IMR-90 (cell line): Measurements from ENCODE around the gene SIPA1. TPM values are rescaled to one million over a fixed set of nuclear protein-coding genes. Genes with fewer than 3 reads are reported as not detected.

ENCODE experiments used
- ATAC-seq: fragments of 200-7000 bp; cut with Tn5 transposase; 2 replicates; pipeline ENCODE4 v1.9.1; 2020; ENCODE audit warnings: low read depth, mild to moderate bottlenecking, moderate library complexity
- BruUV-seq: library from RNA; stranded (reverse); fragments of 400-500 nt; replicated peaks from 2 replicates; lab custom pipeline; 2021; lab: Mats Ljungman, UMichigan
- CTCF ChIA-PET: fragments of 300-600 bp; formaldehyde crosslinking; extraction: SDS; loops from one replicate; lab custom pipeline; 2021; ENCODE audit warnings: antibody characterized with exemption; lab: Yijun Ruan, JAX
- POLR2A ChIA-PET: fragments of 300-600 bp; sonication (Branson Sonifier 250); formaldehyde crosslinking; loops from one replicate; lab custom pipeline; 2022; ENCODE audit warnings: antibody characterized with exemption; ENCODE audit not compliant: unreplicated experiment; lab: Charles Lee
- DNase-seq: peaks from one replicate; pipeline ENCODE4 v3.0.0; 2013
- H2AFZ ChIP-seq: replicated peaks from 2 replicates; pipeline ENCODE3; 2013; ENCODE audit warnings: low read length, mild to moderate bottlenecking; ENCODE audit not compliant: poor library complexity
- H2AK5ac ChIP-seq: 2 replicates; pipeline ENCODE4 v1.6.1; 2013; ENCODE audit warnings: low read depth, low read length, inconsistent platforms
- H2AK9ac ChIP-seq: replicated peaks from 2 replicates; pipeline ENCODE3; 2013; ENCODE audit warnings: mild to moderate bottlenecking, low read depth, low read length, moderate library complexity; ENCODE audit not compliant: poor library complexity
- H2BK120ac ChIP-seq: 2 replicates; pipeline ENCODE4 v1.6.1; 2013; ENCODE audit warnings: low read depth, low read length, inconsistent platforms
- H2BK15ac ChIP-seq: 3 replicates; pipeline ENCODE4 v1.6.1; 2013; ENCODE audit warnings: low read depth, low read length, inconsistent platforms
- H2BK20ac ChIP-seq: 2 replicates; pipeline ENCODE4 v1.6.1; 2013; ENCODE audit warnings: low read depth, mild to moderate bottlenecking, inconsistent platforms, low read length, moderate library complexity
- H2BK5ac ChIP-seq: 2 replicates; pipeline ENCODE4 v1.6.1; 2013; ENCODE audit warnings: mild to moderate bottlenecking, low read depth, low read length, inconsistent platforms; ENCODE audit not compliant: poor library complexity, severe bottlenecking
- H3K14ac ChIP-seq: replicated peaks from 2 replicates; pipeline ENCODE4 v1.6.1; 2013; ENCODE audit warnings: low read depth, low read length, inconsistent platforms
- H3K18ac ChIP-seq: 2 replicates; pipeline ENCODE4 v1.6.1; 2013; ENCODE audit warnings: low read depth, low read length, control low read depth
- H3K23ac ChIP-seq: 2 replicates; pipeline ENCODE4 v1.6.1; 2013; ENCODE audit warnings: low read depth, low read length, inconsistent platforms
- H3K27ac ChIP-seq: 2 replicates; pipeline ENCODE4 v1.5.1; 2013; ENCODE audit warnings: mild to moderate bottlenecking, control low read depth, low read length; ENCODE audit not compliant: insufficient read depth
- H3K27me3 ChIP-seq: 2 replicates; pipeline ENCODE4 v1.6.1; 2013; ENCODE audit warnings: low read length; ENCODE audit not compliant: control insufficient read depth, insufficient read depth
- H3K36me3 ChIP-seq: 2 replicates; pipeline ENCODE4 v1.6.1; 2013; ENCODE audit warnings: low read length, mixed read lengths; ENCODE audit not compliant: control insufficient read depth, insufficient read depth
- H3K4ac ChIP-seq: 2 replicates; pipeline ENCODE4 v1.6.1; 2013; ENCODE audit warnings: low read depth, low read length, inconsistent platforms
- H3K4me1 ChIP-seq: 2 replicates; pipeline ENCODE4 v1.6.1; 2013; ENCODE audit warnings: low read length, mixed read lengths; ENCODE audit not compliant: control insufficient read depth, insufficient read depth
- H3K4me2 ChIP-seq: 2 replicates; pipeline ENCODE4 v1.6.1; 2013; ENCODE audit warnings: low read depth, mild to moderate bottlenecking, control low read depth, low read length, moderate library complexity
- H3K4me3 ChIP-seq: 2 replicates; pipeline ENCODE4 v1.5.1; 2013; ENCODE audit warnings: low read depth, mild to moderate bottlenecking, control low read depth, low read length, moderate library complexity; ENCODE audit not compliant: insufficient read depth
- H3K56ac ChIP-seq: 2 replicates; pipeline ENCODE4 v1.6.1; 2013; ENCODE audit warnings: low read length, inconsistent platforms; ENCODE audit not compliant: insufficient read depth; ENCODE audit errors: extremely low read depth
- H3K79me1 ChIP-seq, 2 experiments: 2 replicates each; pipeline ENCODE4 v1.6.1; 2013; ENCODE audit warnings: low read length in 2 of 2, inconsistent platforms in 1 of 2, low read depth in 1 of 2
- H3K9ac ChIP-seq: 2 replicates; pipeline ENCODE4 v1.6.1; 2013; ENCODE audit warnings: low read depth, low read length, control low read depth
- H3K9me1 ChIP-seq: 2 replicates; pipeline ENCODE4 v1.6.1; 2013; ENCODE audit warnings: low read length, inconsistent platforms; ENCODE audit not compliant: insufficient read depth
- H3K9me3 ChIP-seq: 2 replicates; pipeline ENCODE4 v1.6.1; 2013; ENCODE audit warnings: low read length; ENCODE audit not compliant: control insufficient read depth, insufficient read depth
- H4K20me1 ChIP-seq: 2 replicates; pipeline ENCODE4 v1.6.1; 2013; ENCODE audit warnings: low read length, inconsistent platforms; ENCODE audit not compliant: insufficient read depth
- H4K5ac ChIP-seq: 2 replicates; pipeline ENCODE4 v1.6.1; 2013; ENCODE audit warnings: mild to moderate bottlenecking, low read depth, low read length, control low read depth
- H4K8ac ChIP-seq, 2 experiments: 2 replicates each; pipeline ENCODE4 v1.6.1; 2013; ENCODE audit warnings: low read depth in 2 of 2, low read length in 2 of 2, control low read depth in 1 of 2, inconsistent platforms in 1 of 2
- H4K91ac ChIP-seq: 2 replicates; pipeline ENCODE4 v1.6.1; 2013; ENCODE audit warnings: low read depth, low read length, inconsistent platforms; ENCODE audit not compliant: insufficient read depth
- BHLHE40 ChIP-seq: fragments of 150-350 bp; IDR thresholded peaks from 2 replicates; pipeline ENCODE4 v1.6.1; 2016; ENCODE audit warnings: mild to moderate bottlenecking, low read depth, low read length
- CEBPB ChIP-seq: IDR thresholded peaks from 2 replicates; pipeline ENCODE4 v1.6.1; 2012; ENCODE audit warnings: low read depth, low read length, improper control_type of control experiment
- CHD1 ChIP-seq: IDR thresholded peaks from 2 replicates; pipeline ENCODE4 v1.6.1; 2012; ENCODE audit warnings: low read depth, low read length, improper control_type of control experiment
- CTCF ChIP-seq: conservative IDR thresholded peaks from 2 replicates; pipeline ENCODE4 v1.5.1; 2012; ENCODE audit warnings: mild to moderate bottlenecking, low read depth, low read length, improper control_type of control experiment
- ELK1 ChIP-seq: fragments of 150-350 bp; IDR thresholded peaks from 2 replicates; pipeline ENCODE4 v1.6.1; 2016; ENCODE audit warnings: low read depth, mild to moderate bottlenecking, low read length, moderate library complexity, borderline replicate concordance
- FOS ChIP-seq: fragments of 150-350 bp; IDR thresholded peaks from 2 replicates; pipeline ENCODE4 v1.6.1; 2016; ENCODE audit warnings: low read depth, low read length
- MAFK ChIP-seq: IDR thresholded peaks from 2 replicates; pipeline ENCODE4 v1.6.1; 2012; ENCODE audit warnings: low read depth, low read length, improper control_type of control experiment
- MAZ ChIP-seq: IDR thresholded peaks from 2 replicates; pipeline ENCODE4 v1.6.1; 2012; ENCODE audit warnings: low read depth, mild to moderate bottlenecking, low read length, improper control_type of control experiment, moderate library complexity, borderline replicate concordance
- MXI1 ChIP-seq: IDR thresholded peaks from 2 replicates; pipeline ENCODE4 v1.6.1; 2012; ENCODE audit warnings: low read depth, mild to moderate bottlenecking, low read length, moderate library complexity, borderline replicate concordance
- NFE2L2 ChIP-seq: fragments of 150-350 bp; IDR thresholded peaks from 2 replicates; pipeline ENCODE4 v1.6.1; 2016; ENCODE audit warnings: low read depth, mild to moderate bottlenecking, low read length
- POLR2A ChIP-seq: IDR thresholded peaks from 2 replicates; pipeline ENCODE4 v1.6.1; 2012; ENCODE audit warnings: mild to moderate bottlenecking, low read depth, low read length
- RAD21 ChIP-seq: IDR thresholded peaks from 2 replicates; pipeline ENCODE4 v1.6.1; 2012; ENCODE audit warnings: low read length, improper control_type of control experiment
- RCOR1 ChIP-seq: IDR thresholded peaks from 2 replicates; pipeline ENCODE4 v1.6.1; 2012; ENCODE audit warnings: mild to moderate bottlenecking, low read length, improper control_type of control experiment; ENCODE audit not compliant: insufficient replicate concordance
- RFX5 ChIP-seq: IDR thresholded peaks from 2 replicates; pipeline ENCODE4 v1.8.0; 2012; ENCODE audit warnings: low read depth, mild to moderate bottlenecking, low read length, moderate library complexity
- SMC3 ChIP-seq: fragments of 150-350 bp; IDR thresholded peaks from 2 replicates; pipeline ENCODE4 v1.6.1; 2016; ENCODE audit warnings: low read depth, mild to moderate bottlenecking, antibody characterized with exemption, low read length, moderate library complexity
- USF2 ChIP-seq: fragments of 150-350 bp; IDR thresholded peaks from 2 replicates; pipeline ENCODE4 v1.6.1; 2017; ENCODE audit warnings: mild to moderate bottlenecking, antibody characterized with exemption, low read length, low read depth
- WGBS, 2 experiments: methylation state at CpG; one replicate each; pipeline versions ENCODE4 v1.1.5 to v1.1.7; 2013; ENCODE audit warnings: missing lambda C conversion rate in 2 of 2; ENCODE audit not compliant: insufficient read length in 1 of 2; ENCODE audit errors: extremely low coverage in 2 of 2; 5-methylcytosine and 5-hydroxymethylcytosine counted together
- dilution Hi-C: fragments of 300-500 bp; cut with HindIII; formaldehyde crosslinking; loops from one replicate; pipeline ENCODE4 v1.14.3; 2018; ENCODE audit warnings: low sequenced_read_pairs; ENCODE audit not compliant: unreplicated experiment
- in situ Hi-C: fragments of 300-500 bp; cut with MboI; formaldehyde crosslinking; loops from 3 replicates; pipeline ENCODE4 v1.14.3; 2019; ENCODE audit warnings: low sequenced_read_pairs, inconsistent platforms, mixed read lengths
- intact Hi-C: fragments of 100-400 bp; cut with micrococcal nuclease; formaldehyde crosslinking; loops from 2 replicates; pipeline ENCODE4 v1.10.0; 2022
- polyA plus RNA-seq, 3 experiments: library from polyadenylated mRNA; depleted of rRNA; stranded (reverse); fragments of >200 nt; gene quantifications; 2 replicates each; pipeline ENCODE4 v1.2.3, GENCODE V29; 2012; ENCODE audit warnings: low replicate concordance in 1 of 3
- total RNA-seq: library from RNA; depleted of rRNA; stranded (reverse); fragments of >200 nt; gene quantifications from 2 replicates; pipeline ENCODE4 v1.2.3, GENCODE V29; 2012

SIPA1 gene
- total and polyA plus RNA-seq, 2 of the 4 experiments (the other 2 are of a cell fraction): 10.6 to 39.7 TPM

- no peaks in the 10 kb centered on the region for H3K27me3 ChIP-seq
- no peak overlapping the region for H2BK20ac ChIP-seq
- H4K20me1 ChIP-seq: peaks cover 21% of the 10 kb centered on the region
- no peak overlapping the region for H4K8ac ChIP-seq
- H3K4ac ChIP-seq: no peak overlapping the region
- no peak overlapping the region for H3K56ac ChIP-seq
- no peak overlapping the region for H3K14ac ChIP-seq
- no peaks in the 10 kb centered on the region for H3K9me3 ChIP-seq
- no peak overlapping the region for H2AK5ac ChIP-seq
- peaks cover 51% of the 10 kb centered on the region for H3K36me3 ChIP-seq
- 92% methylated on average over 2 of the region's 14 CpGs; no CpG with 5 or more reads in 1 of the 2 experiments for WGBS, 2 experiments
- CTCF ChIA-PET: no interaction called here
- TF ChIP-seq SMC3 (no peak), CHD1 (no peak), USF2 (no peak), NFE2L2 (no peak), CEBPB (no peak), RAD21 (no peak), ELK1 (no peak), CTCF (no peak), RCOR1 (no peak), BHLHE40 (no peak), MAFK (no peak), MXI1 (no peak), RFX5 (no peak), POLR2A (no peak), FOS (no peak), MAZ (no peak)
- no peak overlapping the region for H2AFZ ChIP-seq
- intact Hi-C loops (no loop called here), dilution Hi-C loops (no loop called here), in situ Hi-C loops (no loop called here)
- POLR2A ChIA-PET: no interaction called here
- H3K18ac ChIP-seq: no peak overlapping the region
- no peak for DNase-seq
- BruUV-seq: no TSS peak
- peaks cover 3% of the 10 kb centered on the region; the same call in 1 of the 2 replicates for H3K4me1 ChIP-seq
- H3K4me3 ChIP-seq: no peak overlapping the region
- H3K9me1 ChIP-seq: no peaks in the 10 kb centered on the region
- ATAC-seq: no peak
- no peak overlapping the region for H2BK120ac ChIP-seq
- no peak overlapping the region for H4K5ac ChIP-seq
- no peak overlapping the region for H2AK9ac ChIP-seq
- H3K79me1 ChIP-seq: peaks cover 15 to 43% of the 10 kb centered on the region in 2 experiments
- no peak overlapping the region for H2BK15ac ChIP-seq
- H4K91ac ChIP-seq: no peak overlapping the region
- no peak overlapping the region for H3K27ac ChIP-seq
- no peak overlapping the region for H3K4me2 ChIP-seq
- H3K23ac ChIP-seq: no peak overlapping the region
- no peak overlapping the region for H3K9ac ChIP-seq
- H2BK5ac ChIP-seq: no peak overlapping the region
These were observed 19.1 kb upstream of the SIPA1 start for GRCh38 chr11:65618763-65619162.
